GM12878 (cell line): ENCODE data around the gene ISLR. TPM values are rescaled to one million over a fixed set of nuclear protein-coding genes. Genes with fewer than 3 reads are reported as not detected.

ENCODE experiments used
- ATAC-seq: fragments of 200-7000 bp; cut with Tn5 transposase; 3 replicates; pipeline ENCODE4 v1.9.1; 2020; ENCODE audit warnings: mild to moderate bottlenecking, moderate library complexity
- BruUV-seq: library from RNA; stranded (reverse); fragments of 400-500 nt; replicated peaks from 2 replicates; lab custom pipeline; 2021; lab: Mats Ljungman, UMichigan
- CTCF ChIA-PET: fragments of 300-600 bp; sonication (Branson Sonifier 250); formaldehyde crosslinking; extraction: SDS; loops from one replicate; lab custom pipeline; 2021; ENCODE audit warnings: inconsistent platforms; lab: Yijun Ruan, JAX
- POLR2A ChIA-PET: fragments of 350-600 bp; formaldehyde crosslinking; extraction: SDS; loops from one replicate; lab custom pipeline; 2021; ENCODE audit warnings: inconsistent platforms; lab: Charles Lee
- RAD21 ChIA-PET: fragments of 300-600 bp; sonication (Branson Sonifier 250); formaldehyde crosslinking; loops from one replicate; lab custom pipeline; 2023; ENCODE audit warnings: antibody characterized with exemption; ENCODE audit not compliant: unreplicated experiment; lab: Charles Lee
- SMC1A ChIA-PET: fragments of 300-600 bp; sonication (Branson Sonifier 250); formaldehyde crosslinking; loops from one replicate; lab custom pipeline; 2023; ENCODE audit not compliant: unreplicated experiment, uncharacterized antibody; lab: Charles Lee
- DNase-seq: peaks from one replicate; pipeline ENCODE4 v3.0.0-alpha.2; 2011; ENCODE audit warnings: low read depth, low spot score
- FAIRE-seq: peaks from 3 replicates; lab custom pipeline; 2011; peaks lifted over from hg19 to GRCh38; lab: Jason Lieb, UNC
- H2AFZ ChIP-seq: 2 replicates; pipeline ENCODE4 v1.6.0; 2011; ENCODE audit warnings: low read depth, low read length, control low read depth; ENCODE audit not compliant: control insufficient read depth
- H3K27ac ChIP-seq: 2 replicates; pipeline ENCODE4 v1.5.1; 2011; ENCODE audit warnings: control low read depth; ENCODE audit not compliant: control insufficient read depth, insufficient read depth
- H3K27me3 ChIP-seq, 2 experiments: replicated peaks in 1 of 2; 2 replicates each; pipeline versions ENCODE4 v1.6.0 to v1.6.1; 2011; ENCODE audit warnings: low read length in 1 of 2; ENCODE audit not compliant: control insufficient read depth in 2 of 2, insufficient read depth in 2 of 2
- H3K36me3 ChIP-seq, 2 experiments: 2 replicates each; pipeline ENCODE4 v1.5.1; 2011; ENCODE audit warnings: low read length in 1 of 2; ENCODE audit not compliant: control insufficient read depth in 2 of 2, insufficient read depth in 2 of 2
- H3K4me1 ChIP-seq: 2 replicates; pipeline ENCODE4 v1.6.1; 2011; ENCODE audit warnings: mild to moderate bottlenecking, low read length, moderate library complexity, mixed read lengths; ENCODE audit not compliant: control insufficient read depth, insufficient read depth
- H3K4me2 ChIP-seq: 2 replicates; pipeline ENCODE4 v1.6.0; 2011; ENCODE audit warnings: control low read depth; ENCODE audit not compliant: control insufficient read depth, insufficient read depth
- H3K4me3 ChIP-seq: fragments of 200-600 bp; sonication (generic); 2 replicates; pipeline ENCODE4 v1.5.1; 2016
- H3K79me2 ChIP-seq: 2 replicates; pipeline ENCODE4 v1.6.0; 2011; ENCODE audit warnings: low read length; ENCODE audit not compliant: control insufficient read depth, insufficient read depth
- H3K9ac ChIP-seq: 2 replicates; pipeline ENCODE4 v1.8.0; 2011; ENCODE audit warnings: low read length, control low read depth, mixed read lengths; ENCODE audit not compliant: control insufficient read depth, insufficient read depth
- H3K9me3 ChIP-seq: replicated peaks from 3 replicates; pipeline ENCODE4 v1.5.1; 2011; ENCODE audit warnings: mild to moderate bottlenecking, low read length; ENCODE audit not compliant: control insufficient read depth, insufficient read depth
- H4K20me1 ChIP-seq: 2 replicates; pipeline ENCODE4 v1.6.0; 2011; ENCODE audit not compliant: control insufficient read depth, insufficient read depth
- CHD2 ChIP-seq: IDR thresholded peaks from 2 replicates; pipeline ENCODE4 v1.6.1; 2011; ENCODE audit warnings: low read depth, low read length, improper control_type of control experiment, borderline replicate concordance
- HDAC6 ChIP-seq: fragments of 200-600 bp; sonication (generic); IDR thresholded peaks from one replicate; pipeline ENCODE4 v1.8.0; 2017; ENCODE audit warnings: antibody characterized with exemption; ENCODE audit not compliant: unreplicated experiment
- MEF2B ChIP-seq: fragments of 450-650 bp; IDR thresholded peaks from 2 replicates; pipeline ENCODE4 v1.6.1; 2018; ENCODE audit warnings: mild to moderate bottlenecking, moderate library complexity; ENCODE audit not compliant: partially characterized antibody, poor library complexity, severe bottlenecking
- MTA2 ChIP-seq: fragments of 450-650 bp; IDR thresholded peaks from 2 replicates; pipeline ENCODE4 v1.6.1; 2016; ENCODE audit warnings: low read depth, mild to moderate bottlenecking, moderate library complexity
- MXI1 ChIP-seq: fragments of 150-350 bp; IDR thresholded peaks from 2 replicates; pipeline ENCODE4 v1.6.1; 2011; ENCODE audit warnings: low read depth, mild to moderate bottlenecking, inconsistent platforms, low read length, improper control_type of control experiment
- NRF1 ChIP-seq: conservative IDR thresholded peaks from 2 replicates; pipeline ENCODE4 v1.6.1; 2011; ENCODE audit warnings: mild to moderate bottlenecking, low read depth, low read length, improper control_type of control experiment
- RAD51 ChIP-seq: fragments of 450-650 bp; IDR thresholded peaks from 2 replicates; pipeline ENCODE4 v1.6.1; 2016; ENCODE audit warnings: moderate library complexity, mild to moderate bottlenecking, inconsistent platforms
- RELA ChIP-seq: fragments of 450-650 bp; IDR thresholded peaks from 2 replicates; pipeline ENCODE4 v1.8.0; 2014; ENCODE audit warnings: borderline replicate concordance; ENCODE audit not compliant: partially characterized antibody
- TCF12 ChIP-seq: IDR thresholded peaks from 2 replicates; pipeline ENCODE4 v1.6.1; 2011; ENCODE audit warnings: low read depth, mild to moderate bottlenecking, low read length
- ZNF384 ChIP-seq: IDR thresholded peaks from 2 replicates; pipeline ENCODE4 v1.6.1; 2012; ENCODE audit warnings: low read depth, mild to moderate bottlenecking, low read length, improper control_type of control experiment, borderline replicate concordance
- WGBS: methylation state at CpG from one replicate; pipeline ENCODE4 v1.1.6; 2016; ENCODE audit warnings: low lambda C conversion rate; ENCODE audit not compliant: insufficient replicate concordance, insufficient coverage; ENCODE audit errors: missing lambda C conversion rate; 5-methylcytosine and 5-hydroxymethylcytosine counted together
- in situ Hi-C: fragments of 300-500 bp; cut with MboI; formaldehyde crosslinking; loops from 9 replicates; pipeline ENCODE4 v1.14.3; 2018; ENCODE audit warnings: mixed read lengths
- intact Hi-C: fragments of 100-400 bp; cut with micrococcal nuclease; formaldehyde crosslinking; loops from one replicate; pipeline ENCODE4 v1.14.2; 2022; ENCODE audit not compliant: unreplicated experiment
- polyA plus RNA-seq, 11 experiments: library from polyadenylated mRNA; depleted of rRNA in 4 of 11; unstranded in 6 of 11; stranded (reverse) in 5 of 11; fragments of >200 nt; fragmentation: Nextera tagmentation in 4 of 11; fragmentation: Illumina TruSeq in 1 of 11; extraction: Ambion mirVana in 4 of 11; extraction: Trizol in 1 of 11; gene quantifications; 1 replicate in 1 of 11; 2 replicates in 10 of 11; pipeline versions ENCODE4 v1.2.1 to v1.2.3, GENCODE V29; 2011 to 2016; ENCODE audit warnings: inconsistent platforms in 2 of 11, missing spikeins in 2 of 11, low read depth in 1 of 11
- total RNA-seq, 4 experiments: library from RNA; depleted of rRNA in 3 of 4; stranded (reverse); fragments of >200 nt in 3 of 4; fragmentation: Illumina TruSeq in 1 of 4; extraction: Trizol in 1 of 4; gene quantifications; 2 replicates each; pipeline versions ENCODE4 v1.2.1 to v1.2.3, GENCODE V29; 2013 to 2021
- TF ChIP-seq, protein P1 (sequence below): fragments of 450-650 bp; IDR thresholded peaks from 2 replicates; pipeline ENCODE4 v1.6.1; 2017; ENCODE audit warnings: mild to moderate bottlenecking, moderate library complexity
- TF ChIP-seq, protein P2 (sequence below): fragments of 450-650 bp; IDR thresholded peaks from 2 replicates; pipeline ENCODE4 v1.6.1; 2016; ENCODE audit warnings: mild to moderate bottlenecking

ISLR gene
- total and polyA plus RNA-seq, 10 of the 15 experiments (the other 5 are each of a cell fraction or from before 2014, with no cell fraction given) = 0.03 to 1.8 (median 0.54) TPM

DNA sequence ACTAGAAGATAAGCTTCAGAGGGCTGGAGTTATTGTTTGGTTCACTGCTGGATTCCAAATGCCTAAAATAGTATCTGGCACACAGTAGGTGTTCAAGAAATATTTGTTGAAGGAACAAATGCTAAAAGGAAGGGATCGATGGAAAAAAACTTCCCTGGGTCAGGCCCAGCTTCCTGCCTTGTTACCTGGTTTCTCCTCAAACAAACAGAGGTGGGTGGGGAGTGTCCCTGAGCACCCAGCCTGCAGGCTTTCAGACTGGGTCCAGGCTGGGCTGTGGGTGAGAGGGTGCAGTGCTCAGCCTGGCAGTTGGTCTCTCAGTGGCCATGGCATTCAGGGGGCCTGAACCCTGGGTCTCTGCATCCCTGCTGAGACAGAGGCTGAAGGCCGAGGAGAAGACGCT lies 43.4 kb downstream of the ISLR start:
- H3K4me1 ChIP-seq = peaks cover 28% of the 10 kb centered on the region
- no peak overlapping the region for H2AFZ ChIP-seq
- H3K79me2 ChIP-seq = no peaks in the 10 kb centered on the region
- ChIA-PET POLR2A (interaction anchor here (0.5 kb wide), 1 partner anchor 64 kb away, joined by 3 read pairs; no protein-coding TSS in a partner anchor), RAD21 (interaction anchor here (0.6 kb wide), 1 partner anchor 331 kb away, joined by 3 read pairs; no protein-coding TSS in a partner anchor), SMC1A (no interaction called here), CTCF (no interaction called here)
- no peak for FAIRE-seq
- in situ Hi-C loops = no loop called here
- BruUV-seq = no TSS peak
- TF ChIP-seq MTA2 = no peak
- TF ChIP-seq, protein P1, sequence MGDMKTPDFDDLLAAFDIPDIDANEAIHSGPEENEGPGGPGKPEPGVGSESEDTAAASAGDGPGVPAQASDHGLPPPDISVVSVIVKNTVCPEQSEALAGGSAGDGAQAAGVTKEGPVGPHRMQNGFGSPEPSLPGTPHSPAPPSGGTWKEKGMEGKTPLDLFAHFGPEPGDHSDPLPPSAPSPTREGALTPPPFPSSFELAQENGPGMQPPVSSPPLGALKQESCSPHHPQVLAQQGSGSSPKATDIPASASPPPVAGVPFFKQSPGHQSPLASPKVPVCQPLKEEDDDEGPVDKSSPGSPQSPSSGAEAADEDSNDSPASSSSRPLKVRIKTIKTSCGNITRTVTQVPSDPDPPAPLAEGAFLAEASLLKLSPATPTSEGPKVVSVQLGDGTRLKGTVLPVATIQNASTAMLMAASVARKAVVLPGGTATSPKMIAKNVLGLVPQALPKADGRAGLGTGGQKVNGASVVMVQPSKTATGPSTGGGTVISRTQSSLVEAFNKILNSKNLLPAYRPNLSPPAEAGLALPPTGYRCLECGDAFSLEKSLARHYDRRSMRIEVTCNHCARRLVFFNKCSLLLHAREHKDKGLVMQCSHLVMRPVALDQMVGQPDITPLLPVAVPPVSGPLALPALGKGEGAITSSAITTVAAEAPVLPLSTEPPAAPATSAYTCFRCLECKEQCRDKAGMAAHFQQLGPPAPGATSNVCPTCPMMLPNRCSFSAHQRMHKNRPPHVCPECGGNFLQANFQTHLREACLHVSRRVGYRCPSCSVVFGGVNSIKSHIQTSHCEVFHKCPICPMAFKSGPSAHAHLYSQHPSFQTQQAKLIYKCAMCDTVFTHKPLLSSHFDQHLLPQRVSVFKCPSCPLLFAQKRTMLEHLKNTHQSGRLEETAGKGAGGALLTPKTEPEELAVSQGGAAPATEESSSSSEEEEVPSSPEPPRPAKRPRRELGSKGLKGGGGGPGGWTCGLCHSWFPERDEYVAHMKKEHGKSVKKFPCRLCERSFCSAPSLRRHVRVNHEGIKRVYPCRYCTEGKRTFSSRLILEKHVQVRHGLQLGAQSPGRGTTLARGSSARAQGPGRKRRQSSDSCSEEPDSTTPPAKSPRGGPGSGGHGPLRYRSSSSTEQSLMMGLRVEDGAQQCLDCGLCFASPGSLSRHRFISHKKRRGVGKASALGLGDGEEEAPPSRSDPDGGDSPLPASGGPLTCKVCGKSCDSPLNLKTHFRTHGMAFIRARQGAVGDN = no peak
- TF ChIP-seq ZNF384 = no peak
- no peak for TF ChIP-seq RAD51
- TF ChIP-seq RELA = no peak
- TF ChIP-seq, protein P2, sequence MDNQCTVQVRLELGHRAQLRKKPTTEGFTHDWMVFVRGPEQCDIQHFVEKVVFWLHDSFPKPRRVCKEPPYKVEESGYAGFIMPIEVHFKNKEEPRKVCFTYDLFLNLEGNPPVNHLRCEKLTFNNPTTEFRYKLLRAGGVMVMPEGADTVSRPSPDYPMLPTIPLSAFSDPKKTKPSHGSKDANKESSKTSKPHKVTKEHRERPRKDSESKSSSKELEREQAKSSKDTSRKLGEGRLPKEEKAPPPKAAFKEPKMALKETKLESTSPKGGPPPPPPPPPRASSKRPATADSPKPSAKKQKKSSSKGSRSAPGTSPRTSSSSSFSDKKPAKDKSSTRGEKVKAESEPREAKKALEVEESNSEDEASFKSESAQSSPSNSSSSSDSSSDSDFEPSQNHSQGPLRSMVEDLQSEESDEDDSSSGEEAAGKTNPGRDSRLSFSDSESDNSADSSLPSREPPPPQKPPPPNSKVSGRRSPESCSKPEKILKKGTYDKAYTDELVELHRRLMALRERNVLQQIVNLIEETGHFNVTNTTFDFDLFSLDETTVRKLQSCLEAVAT = no peak
- TF ChIP-seq HDAC6 = no peak
- TF ChIP-seq TCF12 = no peak
- TF ChIP-seq MXI1 = no peak
- no peak for TF ChIP-seq MEF2B
- TF ChIP-seq NRF1 = no peak
- TF ChIP-seq CHD2 = no peak
- H3K4me2 ChIP-seq = no peak overlapping the region
- no peak overlapping the region for H3K9ac ChIP-seq
- WGBS = 64% methylated on average over 3 of the region's 3 CpGs
- no peak for DNase-seq
- ATAC-seq = no peak
- H3K27ac ChIP-seq = no peak overlapping the region
- no peak overlapping the region for H3K4me3 ChIP-seq
- no peaks in the 10 kb centered on the region for H3K9me3 ChIP-seq
- H3K27me3 ChIP-seq = peaks cover 0 to 5% of the 10 kb centered on the region in 2 experiments; a peak in 1 of 4 replicates
- intact Hi-C loops = no loop called here
- H3K36me3 ChIP-seq = no peaks in the 10 kb centered on the region
- no peaks in the 10 kb centered on the region for H4K20me1 ChIP-seq
